ENCODE data around the gene ARHGEF37. TPM values are rescaled to one million over a fixed set of nuclear protein-coding genes. Genes with fewer than 3 reads are reported as not detected.

Gene ARHGEF37
- polyA plus RNA-seq, 6 donors from 2014 or later: 0.95 TPM; not detected in 5

Other genes starting within 250 kb of the ARHGEF37 start
- gene GRPEL2, start 236.0 kb upstream of the ARHGEF37 start, polyA plus RNA-seq (ENCODE audit: low read depth in 6 of 6): 1 to 10 TPM in 5 of 6 donors, under 1 TPM in 1; 0.49 to 3.4 (median 2.0) TPM
- 1 to 10 TPM; 5.4 to 9.2 (median 8.0) TPM for gene PCYOX1L, start 223.5 kb upstream of the ARHGEF37 start, polyA plus RNA-seq (ENCODE audit: low read depth in 6 of 6)
- not detected for gene IL17B, start 202.2 kb upstream of the ARHGEF37 start, polyA plus RNA-seq (ENCODE audit: low read depth in 6 of 6)
- gene CSNK1A1, start 30.1 kb upstream of the ARHGEF37 start, polyA plus RNA-seq (ENCODE audit: low read depth in 6 of 6): 100 to 1,000 TPM; 100 to 148 (median 129) TPM
- gene PPARGC1B, start 148.8 kb downstream of the ARHGEF37 start, polyA plus RNA-seq (ENCODE audit: low read depth in 6 of 6): 1 to 10 TPM in 5 of 6 donors, under 1 TPM in 1; 0.62 to 2.5 (median 1.6) TPM

All from naive B cell (primary cell).